GM23248 (cell line): ENCODE measurements around the gene TPGS1.
A peak's percentile ranks its signal among the peaks of the same experiment; 100 is the strongest.

ENCODE experiments used
- EZH2 ChIP-seq: fragments of 200-600 bp; sonication (generic); IDR thresholded peaks from 2 replicates; pipeline ENCODE4 v1.6.1; 2018; ENCODE audit warnings: antibody characterized with exemption, mild to moderate bottlenecking; ENCODE audit not compliant: insufficient read depth, poor library complexity, severe bottlenecking
- EZH2phosphoT487 ChIP-seq: fragments of 200-600 bp; sonication (generic); IDR thresholded peaks from 2 replicates; pipeline ENCODE4 v1.6.1; 2018; ENCODE audit warnings: antibody characterized with exemption, moderate library complexity, mild to moderate bottlenecking, low read depth; ENCODE audit not compliant: insufficient read depth

GRCh38 chr19:460877-461720 lies 46.2 kb upstream of the TPGS1 start, which contains the start of gene SHC2:
- TF ChIP-seq EZH2 (no peak), EZH2phosphoT487 (0 out of 2 replicates have a peak, but pooled peaks have one; percentile 39)
